Nephron progenitor cell (in vitro differentiated cells): ENCODE data around the gene BGLAP.

Experiments used
- DNase-seq: peaks from one replicate; pipeline ENCODE4 v3.0.0; 2021
- H3K27ac Mint-ChIP-seq: 2 replicates; pipeline ENCODE4 v1.8.0; 2021; ENCODE audit warnings: mild to moderate bottlenecking, moderate library complexity, mixed read lengths
- H3K27me3 Mint-ChIP-seq: 2 replicates; pipeline ENCODE4 v1.8.0; 2021; ENCODE audit warnings: mild to moderate bottlenecking, low read depth, mixed read lengths; ENCODE audit not compliant: poor library complexity
- H3K36me3 Mint-ChIP-seq: 2 replicates; pipeline ENCODE4 v1.8.0; 2021; ENCODE audit warnings: low read depth, mixed read lengths
- H3K4me1 Mint-ChIP-seq: 2 replicates; pipeline ENCODE4 v1.8.0; 2021; ENCODE audit warnings: mixed read lengths
- H3K4me3 Mint-ChIP-seq: 2 replicates; pipeline ENCODE4 v1.8.0; 2021; ENCODE audit warnings: mild to moderate bottlenecking, moderate library complexity, mixed read lengths
- H3K9me3 Mint-ChIP-seq: 2 replicates; pipeline ENCODE4 v1.8.0; 2021; ENCODE audit warnings: mild to moderate bottlenecking, moderate library complexity, mixed read lengths
- CTCF ChIP-seq: fragments of 200-600 bp; sonication (generic); IDR thresholded peaks from 2 replicates; pipeline ENCODE4 v1.5.0; 2021; ENCODE audit warnings: antibody characterized with exemption

The BGLAP gene

DNA sequence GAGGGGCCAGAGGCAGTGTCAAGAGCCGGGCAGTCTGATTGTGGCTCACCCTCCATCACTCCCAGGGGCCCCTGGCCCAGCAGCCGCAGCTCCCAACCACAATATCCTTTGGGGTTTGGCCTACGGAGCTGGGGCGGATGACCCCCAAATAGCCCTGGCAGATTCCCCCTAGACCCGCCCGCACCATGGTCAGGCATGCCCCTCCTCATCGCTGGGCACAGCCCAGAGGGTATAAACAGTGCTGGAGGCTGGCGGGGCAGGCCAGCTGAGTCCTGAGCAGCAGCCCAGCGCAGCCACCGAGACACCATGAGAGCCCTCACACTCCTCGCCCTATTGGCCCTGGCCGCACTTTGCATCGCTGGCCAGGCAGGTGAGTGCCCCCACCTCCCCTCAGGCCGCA is at the start of gene BGLAP:
TSS of gene BGLAP (plus strand) at position 259 of the 400 bp plus-strand sequence. CDS start at position 307, 48 bp downstream.
- Mint-ChIP-seq H3K27ac (peak within 1 kb of the TSS; percentile 81), H3K9me3 (no peaks in the 10 kb centered on the region), H3K27me3 (peaks cover 2% of the 10 kb centered on the region), H3K4me1 (peaks cover 20% of the 10 kb centered on the region), H3K36me3 (peaks cover 17% of the 10 kb centered on the region), H3K4me3 (no peak within 1 kb of the TSS)
- no peak for DNase-seq
- no peak for TF ChIP-seq CTCF

- peaks cover 21% of the 10 kb centered on the region for H3K9me3 Mint-ChIP-seq
- no peaks in the 10 kb centered on the region for H3K36me3 Mint-ChIP-seq
- peak overlapping the region; percentile 96 for H3K4me3 Mint-ChIP-seq
- TF ChIP-seq CTCF = no peak
- DNase-seq = no peak
- H3K4me1 Mint-ChIP-seq = peaks cover 34% of the 10 kb centered on the region
- H3K27me3 Mint-ChIP-seq = peaks cover 7% of the 10 kb centered on the region
- H3K27ac Mint-ChIP-seq = peak overlapping the region; percentile 94
Measured at GRCh38 chr1:156193208-156193487, 48.8 kb upstream of the BGLAP start.

GRCh38 chr1:156193488-156194299 is 48.3 kb upstream of the BGLAP start, which contains the start of gene SLC25A44:
TSS of gene SLC25A44 (plus strand) at chr1:156194104. CDS start at chr1:156199848, 5,744 bp downstream.
- peaks cover 34% of the 10 kb centered on the region for H3K4me1 Mint-ChIP-seq
- H3K9me3 Mint-ChIP-seq = peaks cover 16% of the 10 kb centered on the region
- peak within 1 kb of the TSS; percentile 97 for H3K27ac Mint-ChIP-seq
- H3K36me3 Mint-ChIP-seq = no peaks in the 10 kb centered on the region
- H3K4me3 Mint-ChIP-seq = peak within 1 kb of the TSS; percentile 96
- peak; percentile 32 for TF ChIP-seq CTCF
- H3K27me3 Mint-ChIP-seq = peaks cover 7% of the 10 kb centered on the region
- peak; percentile 93 for DNase-seq

- Mint-ChIP-seq H3K27me3 (peaks cover 7% of the 10 kb centered on the region), H3K27ac (peak overlapping the region; percentile 97), H3K36me3 (peaks cover under 1% of the 10 kb centered on the region), H3K4me3 (peak overlapping the region; percentile 96), H3K4me1 (peaks cover 34% of the 10 kb centered on the region), H3K9me3 (peaks cover 11% of the 10 kb centered on the region)
- TF ChIP-seq CTCF = no peak
- DNase-seq = no peak
Measured at GRCh38 chr1:156194300-156194652, 47.7 kb upstream of the BGLAP start.

DNA sequence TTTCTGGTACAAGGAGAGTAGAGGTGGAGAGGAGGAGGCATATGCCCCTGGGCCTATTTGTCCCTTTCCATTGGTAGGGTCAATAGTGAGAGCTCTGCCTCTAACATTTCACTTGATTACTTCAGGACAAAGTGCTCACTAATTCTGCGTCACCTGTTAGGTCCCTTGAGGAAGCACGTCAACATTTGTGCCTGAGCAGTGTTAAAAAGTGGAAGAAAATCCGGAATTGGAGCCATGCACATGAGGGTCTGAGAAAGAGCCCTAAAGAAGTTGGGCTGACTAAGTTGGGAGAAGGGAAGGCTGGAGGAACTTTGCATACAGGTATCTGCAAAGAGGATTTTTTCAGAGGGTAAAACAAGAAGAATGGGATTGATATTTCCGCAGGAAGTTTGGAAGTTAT is 46.1 kb upstream of the BGLAP start:
- Mint-ChIP-seq H3K27ac (no peak overlapping the region), H3K4me3 (peak overlapping the region; percentile 96), H3K9me3 (no peaks in the 10 kb centered on the region), H3K4me1 (peaks cover 34% of the 10 kb centered on the region), H3K27me3 (peaks cover 3% of the 10 kb centered on the region), H3K36me3 (peaks cover 12% of the 10 kb centered on the region)
- no peak for DNase-seq
- no peak for TF ChIP-seq CTCF

- no peaks in the 10 kb centered on the region for H3K9me3 Mint-ChIP-seq
Measured at GRCh38 chr1:156196445-156196844, 45.5 kb upstream of the BGLAP start.

More at GRCh38 chr1:156196445-156196844, 45.5 kb upstream of the BGLAP start:
- peaks cover 3% of the 10 kb centered on the region for H3K27me3 Mint-ChIP-seq
- no peak overlapping the region for H3K4me3 Mint-ChIP-seq
- no peak for DNase-seq
- H3K27ac Mint-ChIP-seq = no peak overlapping the region
- no peak for TF ChIP-seq CTCF
- peaks cover 12% of the 10 kb centered on the region for H3K36me3 Mint-ChIP-seq
- peaks cover 34% of the 10 kb centered on the region for H3K4me1 Mint-ChIP-seq
